HG02884 (cell line): ENCODE results near the gene AMN.
"Not testable (repeated sequence)": the region's sequence is repeated elsewhere in the genome, so short reads cannot be mapped to it uniquely, and the experiment has no call there.

ENCODE experiments used
- ATAC-seq: cut with Tn5 transposase; IDR thresholded peaks from one replicate; pipeline ENCODE4 v1.9.1; 2021; ENCODE audit warnings: mild to moderate bottlenecking, moderate library complexity; ENCODE audit not compliant: unreplicated experiment

AMN gene

GRCh38 chr14:102911991-102912761, 10.3 kb upstream of the AMN start:
- no peak for ATAC-seq

GRCh38 chr14:102913341-102914211, 8.9 kb upstream of the AMN start:
- ATAC-seq, result no peak

GRCh38 chr14:102914474-102915291, 7.8 kb upstream of the AMN start:
- ATAC-seq, result no peak

GRCh38 chr14:102915292-102916110, 7.0 kb upstream of the AMN start:
- ATAC-seq, result no peak

GRCh38 chr14:102916347-102917055, 6.0 kb upstream of the AMN start:
- no peak for ATAC-seq

GRCh38 chr14:102917056-102917385, 5.4 kb upstream of the AMN start:
- no peak for ATAC-seq

GRCh38 chr14:102917469-102918211, 4.8 kb upstream of the AMN start:
- ATAC-seq, result no peak

- ATAC-seq, result no peak
Measured at GRCh38 chr14:102918438-102918837, 4.0 kb upstream of the AMN start.

- ATAC-seq, result no peak
Measured at GRCh38 chr14:102920273-102920997, 2.0 kb upstream of the AMN start.

GRCh38 chr14:102920998-102921304, 1.5 kb upstream of the AMN start:
- ATAC-seq, result no peak

GRCh38 chr14:102923201-102923924, 900 bp downstream of the AMN start:
- no peak for ATAC-seq

- ATAC-seq, result no peak
Measured at GRCh38 chr14:102923925-102924486, 1.5 kb downstream of the AMN start.

GRCh38 chr14:102924632-102925588, 2.4 kb downstream of the AMN start:
- ATAC-seq, result no peak

- no peak for ATAC-seq
Measured at GRCh38 chr14:102925646-102926045, 3.2 kb downstream of the AMN start.

- ATAC-seq, result no peak
Measured at GRCh38 chr14:102926104-102926503, 3.6 kb downstream of the AMN start.

GRCh38 chr14:102926840-102927239, 4.4 kb downstream of the AMN start:
- ATAC-seq, result not testable (repeated sequence)
